HG02610 (cell line): ENCODE data around the gene STX1B.
"Not testable (repeated sequence)": the region's sequence is repeated elsewhere in the genome, so short reads cannot be mapped to it uniquely, and the experiment has no call there.

Experiments used
- ATAC-seq: cut with Tn5 transposase; IDR thresholded peaks from one replicate; pipeline ENCODE4 v1.9.1; 2021; ENCODE audit warnings: mild to moderate bottlenecking, moderate library complexity; ENCODE audit not compliant: unreplicated experiment

The STX1B gene

DNA sequence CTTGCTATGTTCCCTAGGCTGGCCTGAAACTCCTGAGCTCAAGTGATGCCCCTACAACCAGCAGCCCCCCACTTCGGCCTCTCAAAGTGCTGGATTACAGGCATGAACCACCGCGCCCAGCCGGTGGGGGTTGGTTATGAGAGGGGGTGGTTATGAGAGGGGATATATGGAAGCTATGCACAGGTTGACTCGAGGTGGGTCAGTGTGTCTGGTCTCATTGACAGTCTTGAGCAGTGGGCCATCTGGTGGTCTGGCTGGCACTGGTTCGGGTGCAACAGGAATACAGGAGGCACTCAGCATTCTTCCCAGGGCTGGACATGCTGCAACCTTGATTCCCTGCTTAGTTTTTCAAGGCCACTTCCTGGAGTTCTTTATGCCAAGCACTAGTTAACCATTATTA lies 5.6 kb upstream of the STX1B start:
- no peak for ATAC-seq

DNA sequence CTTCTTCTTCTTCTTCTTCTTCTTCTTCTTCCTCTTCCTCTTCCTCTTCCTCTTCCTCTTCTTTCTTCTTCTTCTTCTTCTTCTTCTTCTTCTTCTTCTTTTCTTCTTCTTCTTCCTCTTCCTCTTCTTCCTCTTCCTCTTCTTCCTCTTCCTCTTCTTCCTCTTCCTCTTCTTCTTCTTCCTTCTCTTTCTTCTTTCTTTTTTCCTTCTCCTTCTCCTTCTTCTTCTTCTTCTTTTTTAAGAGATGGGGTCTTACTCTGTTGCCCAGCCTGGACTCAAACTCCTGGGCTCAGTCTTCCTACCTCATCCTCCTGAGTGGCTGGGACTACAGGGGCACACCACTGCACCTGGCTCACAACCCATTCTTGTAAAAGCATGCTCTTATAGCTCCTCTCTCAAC lies 2.9 kb upstream of the STX1B start:
- not testable (repeated sequence) for ATAC-seq

DNA sequence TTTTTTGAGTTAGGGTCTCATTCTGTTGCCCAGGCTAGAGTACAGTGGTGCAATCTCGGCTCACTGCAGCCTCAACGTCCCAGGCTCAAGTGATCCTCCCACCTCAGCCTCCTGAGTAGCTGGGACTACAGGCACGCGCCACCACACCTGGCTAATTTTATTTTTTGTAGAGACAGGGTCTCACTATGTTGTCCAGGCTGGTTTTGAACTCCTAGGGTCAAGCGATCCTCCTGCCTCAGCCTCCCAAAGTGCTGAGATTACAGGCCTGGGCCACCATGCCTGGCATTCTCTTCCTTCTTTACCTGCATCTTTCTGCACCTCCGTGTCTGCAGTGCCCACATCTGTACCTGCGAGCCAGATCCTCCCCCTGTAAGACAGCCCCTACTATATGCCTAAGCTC lies 1.4 kb upstream of the STX1B start:
- not testable (repeated sequence) for ATAC-seq

DNA sequence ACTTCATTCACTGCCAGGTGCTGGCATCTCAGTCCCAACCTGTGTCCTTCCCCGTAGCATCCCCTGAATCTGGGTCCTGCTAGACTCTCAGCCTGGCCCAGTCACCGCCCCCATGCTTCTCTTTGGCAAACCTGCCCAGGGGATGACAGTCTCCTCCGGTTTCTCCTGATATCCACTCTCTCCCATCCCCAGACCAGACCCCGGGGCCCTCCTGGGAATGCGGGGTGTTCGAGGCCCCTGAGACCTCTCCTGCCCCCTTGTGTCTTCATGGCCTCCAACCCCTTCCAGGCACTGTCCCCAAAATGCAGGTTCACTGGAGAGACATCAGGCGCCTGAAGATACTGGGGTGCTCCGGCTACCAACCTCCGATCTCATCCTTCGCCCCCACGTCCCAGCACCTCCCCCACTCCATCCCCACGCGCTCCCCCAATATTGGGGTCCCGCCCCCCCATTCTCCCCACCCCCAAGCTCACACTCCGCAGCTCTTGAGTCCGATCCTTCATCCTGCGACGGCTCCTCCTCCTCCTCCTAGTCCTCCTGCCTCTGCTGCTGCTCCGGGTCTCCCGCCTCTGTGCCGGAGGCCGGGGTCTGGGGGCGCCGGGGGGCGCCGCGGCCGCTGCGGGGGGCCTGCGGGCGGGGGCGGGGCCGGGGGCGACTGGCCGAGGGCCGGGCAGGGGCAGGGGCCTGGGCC lies 399 bp downstream of the STX1B start:
- no peak for ATAC-seq

DNA sequence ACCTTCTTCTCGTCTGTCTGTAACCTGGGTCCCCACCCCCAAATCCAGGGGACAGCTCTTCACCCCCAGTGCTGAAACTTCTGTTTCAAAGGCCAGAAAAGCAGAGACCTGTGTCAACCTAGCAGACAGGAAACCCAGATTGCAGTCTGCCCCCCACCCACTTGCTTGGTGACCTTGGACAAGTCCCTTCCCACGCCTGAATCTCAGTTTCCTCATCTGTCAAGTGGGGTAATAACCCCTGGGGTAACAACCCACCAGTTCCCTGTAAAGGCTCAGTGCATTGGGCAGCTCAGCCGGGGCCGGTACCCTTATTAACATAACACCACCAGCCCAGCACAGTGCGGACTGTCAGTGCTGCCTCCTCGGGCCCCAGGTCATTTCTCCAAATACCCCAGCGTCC lies 1.3 kb downstream of the STX1B start:
- ATAC-seq: no peak

DNA sequence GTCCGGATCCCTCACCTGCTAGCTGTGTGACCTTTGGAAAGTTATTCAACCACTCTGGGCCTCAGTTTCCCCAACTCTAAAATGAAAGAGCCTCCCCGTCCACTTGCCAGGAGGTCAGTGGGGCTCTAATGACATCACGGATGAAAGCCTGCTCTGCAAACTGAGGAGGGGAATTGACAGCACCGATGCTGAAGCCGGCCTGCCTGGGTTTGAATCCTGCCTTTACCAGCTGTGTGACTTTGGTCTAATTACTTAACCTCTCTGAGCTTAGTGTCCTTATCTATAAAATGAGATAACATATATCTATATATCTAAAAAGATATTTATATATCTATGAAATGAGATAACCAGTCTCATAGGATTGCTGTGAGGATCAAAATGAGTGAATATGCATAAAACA lies 1.9 kb downstream of the STX1B start:
- ATAC-seq: no peak

DNA sequence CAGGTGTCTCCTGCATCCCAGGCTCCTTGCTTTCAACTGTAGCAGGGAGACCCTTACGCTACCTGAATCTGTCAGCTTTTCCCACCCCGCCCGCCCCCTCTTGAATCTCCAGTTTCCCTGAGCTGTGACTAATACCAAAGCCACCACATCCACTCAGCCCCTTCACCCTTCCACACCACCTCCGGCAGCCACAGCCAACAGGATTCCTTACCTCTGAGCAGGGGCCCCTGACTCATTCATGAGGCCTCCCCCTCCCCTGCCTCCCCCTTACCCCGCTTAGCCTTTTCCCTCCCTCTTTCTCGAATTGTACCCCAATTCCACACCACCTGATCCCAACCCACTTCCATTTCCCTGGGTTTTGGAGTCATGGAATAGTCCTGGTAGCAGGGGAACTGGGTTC lies 2.3 kb downstream of the STX1B start:
- no peak for ATAC-seq

DNA sequence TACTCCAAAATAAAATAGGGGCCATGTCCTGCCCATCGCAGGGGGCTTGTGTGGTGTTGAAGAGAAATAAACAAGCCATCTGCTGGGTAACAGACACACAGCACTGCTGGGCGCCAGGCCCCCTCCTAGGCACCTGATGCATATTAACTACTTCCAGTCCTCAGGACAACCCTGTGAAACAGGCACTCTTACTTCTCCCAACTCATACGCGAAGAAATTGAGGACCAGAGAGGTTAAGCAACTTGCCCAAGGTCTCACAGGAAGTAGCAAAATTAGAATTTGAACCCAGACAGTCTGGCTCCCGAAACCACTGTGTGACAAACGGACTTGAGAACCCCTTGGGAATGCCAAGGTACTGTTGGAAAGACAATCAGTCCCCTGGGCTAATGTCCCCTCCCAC lies 2.8 kb downstream of the STX1B start:
- ATAC-seq: no peak

DNA sequence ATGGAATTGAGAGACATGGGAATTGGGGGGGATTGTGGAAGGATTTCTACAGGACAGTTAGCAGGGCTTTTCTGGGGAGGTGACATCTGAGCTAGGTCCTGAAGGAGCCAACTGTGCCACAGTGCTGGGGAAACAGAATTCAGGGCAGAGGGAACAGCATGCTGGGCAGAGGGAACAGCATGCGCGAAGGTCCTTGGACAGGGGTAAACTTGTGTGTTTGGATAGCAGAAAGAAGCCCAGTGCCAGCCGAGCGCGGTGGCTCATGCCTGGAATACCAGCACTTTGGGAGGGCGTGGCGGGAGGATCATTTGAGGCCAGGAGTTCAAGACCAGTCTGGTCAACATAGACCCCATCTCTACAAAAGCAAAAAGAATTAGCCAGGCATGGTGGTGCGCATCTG lies 3.8 kb downstream of the STX1B start:
- ATAC-seq: no peak

DNA sequence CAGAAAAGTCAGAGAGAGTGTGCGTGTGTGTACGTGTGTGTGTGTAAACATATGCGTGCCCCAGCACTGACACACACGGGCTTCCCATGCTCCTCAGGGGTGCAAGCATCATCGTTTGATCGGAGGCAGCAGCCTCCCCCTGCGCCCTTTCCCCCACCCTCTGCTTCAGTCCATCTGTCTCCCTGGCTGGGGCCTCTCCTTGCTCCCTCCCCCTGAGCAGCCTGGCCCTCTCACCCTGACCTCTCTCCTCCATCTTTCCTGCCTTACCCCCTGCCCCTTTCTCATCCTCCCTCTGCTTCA lies 4.4 kb downstream of the STX1B start:
- no peak for ATAC-seq

DNA sequence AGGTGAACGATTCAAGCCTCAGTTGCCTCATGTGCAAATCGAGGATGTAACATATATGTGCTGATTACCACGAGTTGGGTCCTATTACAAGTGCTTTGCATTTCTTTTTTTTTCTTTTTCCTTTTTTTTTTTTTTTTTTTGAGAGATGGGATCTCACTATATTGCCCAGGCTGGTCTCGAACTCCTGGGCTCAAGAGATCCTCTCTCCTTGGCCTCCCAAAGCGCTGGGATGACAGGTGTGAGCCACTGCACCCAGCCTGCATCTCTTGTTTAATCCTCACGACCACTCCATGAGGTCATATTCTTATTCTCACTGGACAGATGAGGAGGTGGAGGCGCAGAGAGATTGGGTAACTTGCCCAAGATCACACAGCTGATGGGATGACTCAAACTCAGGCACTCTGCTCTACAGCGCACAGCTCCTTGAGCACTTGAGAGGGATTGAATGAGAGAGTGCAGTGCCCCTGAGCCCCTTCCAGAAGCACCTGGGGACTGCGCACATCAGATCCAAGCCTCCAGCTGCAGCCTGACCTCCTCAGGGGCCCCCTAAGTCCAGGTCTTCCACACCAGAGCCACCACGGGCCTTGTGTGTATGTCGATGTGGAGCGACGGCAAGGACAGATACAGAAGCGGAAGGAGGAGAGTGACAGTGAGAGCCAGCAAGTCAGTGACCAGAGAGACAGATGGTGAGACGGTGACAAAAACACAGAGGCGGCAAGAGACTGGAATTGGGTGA lies 4.9 kb downstream of the STX1B start:
- no peak for ATAC-seq

DNA sequence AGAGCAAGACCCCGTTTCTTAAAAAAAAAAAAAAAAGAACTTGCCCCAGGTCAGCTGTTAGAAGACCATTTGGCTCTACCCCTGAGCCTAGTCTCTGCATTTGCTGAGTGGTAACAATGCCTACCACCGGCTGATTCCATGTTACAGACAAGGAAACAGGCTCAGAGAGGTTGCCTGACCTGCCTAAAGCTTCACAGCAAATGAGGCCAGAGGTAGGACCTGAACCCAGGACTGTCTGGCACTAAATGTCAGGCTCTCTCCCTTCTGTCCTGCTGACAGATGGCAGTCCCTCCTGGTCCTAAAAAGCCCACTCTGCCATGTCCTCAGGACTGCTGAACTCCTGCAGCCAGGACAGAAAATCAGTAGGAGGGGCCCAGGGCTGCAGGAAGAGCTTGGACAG lies 5.8 kb downstream of the STX1B start:
- ATAC-seq: no peak

DNA sequence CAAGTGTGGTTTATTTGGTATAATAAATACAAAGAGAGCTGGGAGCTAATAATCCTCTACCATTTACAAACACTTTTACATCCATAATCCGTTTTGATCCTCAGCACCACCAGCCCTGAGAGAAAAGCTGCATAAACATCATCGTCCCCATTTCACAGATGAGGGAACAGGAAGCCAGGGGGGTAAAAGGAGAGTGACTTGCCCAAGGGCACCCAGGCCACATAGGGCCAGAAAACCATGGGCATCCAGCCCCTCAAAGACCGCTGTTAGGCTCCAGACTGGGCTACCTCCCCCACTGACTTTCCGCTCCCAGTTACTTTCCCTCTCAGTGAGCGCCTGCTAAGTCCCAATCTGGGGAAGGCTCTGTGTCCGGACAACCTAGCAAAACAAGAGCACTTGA lies 6.7 kb downstream of the STX1B start:
- ATAC-seq: no peak

DNA sequence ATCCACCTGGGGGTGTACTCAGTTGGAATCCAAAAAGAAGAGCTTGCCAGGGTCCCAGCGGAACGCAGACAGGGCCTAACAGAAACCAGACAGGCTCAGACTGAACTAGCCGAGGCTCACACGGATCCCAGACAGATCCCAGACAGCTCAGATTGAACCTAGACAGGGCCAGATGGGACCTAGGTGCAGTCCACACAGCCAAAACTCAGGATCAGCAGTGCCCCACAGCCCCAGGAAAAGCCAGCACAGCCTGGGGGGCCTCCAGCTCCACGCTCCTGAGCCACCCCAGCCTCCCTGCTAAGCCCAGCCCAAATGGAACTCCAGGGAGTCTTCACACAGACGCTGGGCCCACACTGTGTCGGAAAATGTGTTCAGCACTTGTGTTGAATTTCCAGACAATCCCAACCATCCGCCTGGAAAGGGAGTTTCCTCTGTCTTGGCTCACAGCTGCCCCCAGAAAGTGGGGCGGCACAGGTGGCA lies 7.5 kb downstream of the STX1B start:
- no peak for ATAC-seq

DNA sequence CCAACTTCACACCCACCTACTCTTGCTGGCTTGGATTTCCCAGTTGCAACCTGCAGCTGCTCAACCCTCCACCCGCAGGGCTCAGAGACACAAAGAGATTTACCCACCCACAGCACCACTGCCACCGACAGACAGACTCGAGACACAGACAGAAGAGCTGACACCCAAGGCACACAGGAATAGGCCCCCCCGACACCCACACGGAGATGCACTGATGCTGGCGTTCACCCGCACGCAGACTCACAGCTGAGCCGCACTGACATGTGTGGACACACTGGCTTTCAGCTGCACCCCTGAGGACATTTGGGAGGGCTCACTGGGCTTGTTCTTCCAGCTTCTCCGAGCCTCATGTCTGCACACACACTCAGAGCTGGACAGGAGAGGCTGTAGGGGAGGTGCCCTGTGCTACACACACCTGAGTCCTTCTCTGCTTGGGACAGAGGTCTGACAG lies 8.2 kb downstream of the STX1B start:
- no peak for ATAC-seq

DNA sequence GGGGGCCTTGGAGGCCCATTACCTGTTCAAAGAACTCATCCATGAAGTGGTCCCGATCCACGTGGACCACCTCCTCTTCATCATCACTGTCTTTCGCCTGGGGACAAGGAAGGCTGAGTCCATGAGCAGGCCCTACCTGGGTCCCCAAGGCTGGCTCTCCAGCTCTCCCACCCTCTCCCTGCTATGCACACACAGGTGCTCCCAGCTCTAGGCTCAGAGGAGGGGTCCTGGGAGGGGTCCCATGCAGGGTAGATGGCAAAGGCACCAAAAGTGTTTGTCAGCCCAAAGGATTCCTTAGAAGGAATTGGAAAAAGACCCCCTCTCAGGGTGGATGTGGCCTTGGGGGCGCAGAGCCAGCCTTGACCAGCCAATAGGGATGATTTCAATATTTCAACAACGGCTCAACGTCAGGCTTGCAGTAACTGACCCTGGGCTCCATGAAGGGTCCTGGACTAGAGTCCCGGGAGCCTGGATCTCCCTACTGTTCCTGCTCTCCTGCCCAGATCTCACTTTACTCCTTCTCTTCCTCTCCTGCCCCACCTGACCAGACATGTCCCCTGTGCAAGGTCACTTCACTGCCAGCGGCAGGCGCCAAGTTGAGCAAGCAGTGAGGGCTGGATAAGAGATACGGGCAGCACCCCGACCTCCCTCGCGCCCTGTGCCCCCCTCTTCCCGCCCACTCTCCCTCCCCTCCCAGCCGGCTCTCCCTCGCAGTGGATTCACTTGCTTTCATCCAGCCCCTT lies 8.8 kb downstream of the STX1B start:
- no peak for ATAC-seq

DNA sequence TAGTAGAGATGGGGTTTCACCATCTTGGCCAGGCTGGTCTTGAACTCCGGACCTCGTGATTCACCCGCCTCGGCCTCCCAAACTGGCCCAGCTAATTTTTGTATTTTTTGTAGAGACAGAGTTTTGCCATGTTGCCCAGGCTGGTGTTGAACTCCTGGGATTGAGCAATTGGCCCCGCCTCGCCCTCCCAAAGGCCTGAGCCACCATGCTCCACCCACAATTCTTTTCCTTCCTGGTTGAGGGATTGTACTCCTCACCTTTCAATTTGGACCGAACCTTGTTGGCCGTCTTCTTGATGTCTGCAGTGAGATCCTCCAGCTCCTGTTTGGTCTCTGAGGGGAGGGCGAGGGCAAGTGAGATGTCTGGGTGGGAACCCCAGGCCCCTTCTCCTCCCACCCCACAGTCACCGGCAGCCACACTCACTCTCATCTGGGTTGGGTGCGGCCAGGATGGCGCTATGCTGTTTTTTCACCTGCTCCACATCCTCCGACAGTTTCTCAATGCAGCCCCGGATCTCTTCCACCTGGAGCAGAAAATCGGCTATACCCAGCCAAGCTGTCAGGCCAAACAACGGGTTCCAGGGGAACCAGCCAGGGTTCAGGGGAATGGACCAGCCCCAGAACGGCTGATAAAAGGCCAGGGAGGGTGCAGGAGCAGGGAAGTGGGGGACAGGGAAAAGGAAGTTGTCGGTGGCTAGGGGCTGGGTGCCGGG lies 9.6 kb downstream of the STX1B start:
- no peak for ATAC-seq

DNA sequence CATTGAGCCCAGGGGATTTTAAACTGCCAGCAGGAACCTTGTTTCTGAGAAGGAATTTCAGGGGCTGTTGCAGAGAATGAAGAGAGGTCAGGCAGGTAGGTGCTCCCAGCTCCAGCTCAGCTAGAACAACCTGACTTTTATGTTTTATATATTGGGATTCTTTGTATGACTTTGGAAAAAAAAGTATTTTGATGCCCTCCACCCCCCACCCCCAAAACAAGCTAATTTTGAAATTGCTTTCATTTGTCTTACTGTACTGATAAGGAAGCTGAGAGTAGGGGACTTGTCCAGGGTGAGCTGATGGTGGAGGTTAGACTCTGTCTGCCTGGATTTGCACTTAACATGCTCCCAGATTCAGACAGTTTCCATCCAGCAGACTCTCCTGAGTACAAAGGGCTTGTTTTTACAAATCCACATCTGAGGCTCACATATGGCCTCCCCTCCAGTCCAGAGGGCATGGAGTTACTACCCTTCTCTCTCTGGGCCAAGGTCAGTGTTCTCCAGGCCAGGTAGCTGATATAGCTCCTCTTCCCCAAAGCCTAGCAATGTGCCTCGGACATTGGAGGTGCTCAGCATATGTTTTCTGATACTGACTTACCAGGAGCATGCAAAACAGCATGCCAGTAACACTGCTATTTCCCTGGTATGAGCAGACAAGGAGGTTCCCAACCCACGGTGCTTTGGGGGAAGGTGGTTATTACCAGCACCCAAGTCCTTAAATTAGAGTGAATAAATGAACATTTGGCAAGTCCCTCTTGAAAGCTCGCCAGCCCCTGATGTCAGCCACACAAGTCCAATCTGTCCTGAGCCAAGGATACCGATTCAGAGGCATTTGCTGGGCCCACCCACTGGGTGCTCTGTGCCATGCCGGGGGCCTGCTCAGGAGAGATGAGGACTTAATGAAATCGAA lies 11.3 kb downstream of the STX1B start:
- no peak for ATAC-seq

DNA sequence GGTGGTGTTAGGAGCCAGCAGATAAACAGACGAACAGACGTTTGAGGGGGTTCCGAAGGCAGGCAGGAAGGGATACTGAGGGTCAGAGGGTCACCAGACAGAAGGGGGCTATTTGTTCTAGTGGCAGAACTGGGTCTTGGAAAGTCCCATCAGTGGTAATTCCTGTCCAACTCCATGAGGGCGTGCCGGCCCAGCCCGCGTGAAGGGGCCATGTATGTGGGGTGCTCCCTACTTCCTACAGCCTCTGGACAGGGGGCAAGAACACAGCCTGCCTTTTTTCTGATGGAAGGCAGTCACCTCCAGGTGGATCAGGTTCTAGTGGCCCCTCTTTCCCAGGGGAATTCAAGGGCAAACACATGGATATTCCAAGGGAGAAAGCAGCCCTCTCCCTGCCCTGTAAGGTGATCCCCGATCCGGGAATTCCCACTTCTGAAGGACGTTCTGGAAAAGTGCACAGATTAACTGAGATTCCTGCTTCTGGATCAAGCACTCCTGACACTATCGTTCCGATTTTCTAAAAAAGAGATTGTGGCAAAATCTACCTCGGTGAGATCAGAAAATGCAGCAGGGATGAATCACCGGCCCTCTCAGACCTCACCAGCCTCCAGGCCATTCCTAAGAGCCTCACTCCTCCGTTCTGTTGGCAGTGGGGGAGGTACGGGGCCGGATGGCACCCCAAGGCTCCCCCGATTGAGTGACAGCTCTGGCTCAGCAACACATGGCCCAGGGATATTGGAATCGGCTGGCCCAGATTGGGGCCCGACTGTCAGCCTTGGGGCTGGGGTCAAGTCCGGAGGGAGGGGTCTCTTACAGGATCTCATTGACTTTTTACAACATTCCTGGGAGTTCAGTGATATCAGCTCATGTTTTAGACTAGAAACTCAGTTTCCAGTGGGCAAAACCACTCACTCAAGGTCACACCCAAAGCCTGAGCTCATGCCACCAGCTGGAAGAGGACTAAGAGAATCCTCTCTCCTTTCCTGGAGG lies 12.4 kb downstream of the STX1B start:
- ATAC-seq: no peak
